HT1080 (cell line): Measurements from ENCODE around the gene LAMTOR4. TPM values are rescaled to one million over a fixed set of nuclear protein-coding genes. Genes with fewer than 3 reads are reported as not detected.

Experiments used
- DNase-seq: peaks from one replicate; pipeline ENCODE4 v3.0.0-alpha.2; 2015; ENCODE audit warnings: low read depth
- polyA plus RNA-seq, 2 experiments: library from polyadenylated mRNA; depleted of rRNA; stranded (reverse); fragments of >200 nt; gene quantifications; 2 replicates each; pipeline ENCODE4 v1.2.3, GENCODE V29; 2015
- total RNA-seq: library from RNA; depleted of rRNA; stranded (reverse); fragments of >200 nt; shearing (Covaris generic); gene quantifications from 2 replicates; pipeline ENCODE4 v1.2.3, GENCODE V29; 2014; rRNA removed

The LAMTOR4 gene
- 88.0 and 156 TPM in 2 replicates for total RNA-seq
- polyA plus RNA-seq (2015; cell fraction: cytosol; rRNA removed), result 103 and 108 TPM in 2 replicates
- polyA plus RNA-seq (2015; cell fraction: nucleus; rRNA removed), result 41.9 and 53.6 TPM in 2 replicates

- DNase-seq, result peak; percentile 99
Measured at GRCh38 chr7:100148559-100149328, at the start of gene LAMTOR4. Gene LAMTOR4, plus strand, starts transcription at chr7:100148918. Its CDS starts 55 bp downstream, at chr7:100148973.

DNA sequence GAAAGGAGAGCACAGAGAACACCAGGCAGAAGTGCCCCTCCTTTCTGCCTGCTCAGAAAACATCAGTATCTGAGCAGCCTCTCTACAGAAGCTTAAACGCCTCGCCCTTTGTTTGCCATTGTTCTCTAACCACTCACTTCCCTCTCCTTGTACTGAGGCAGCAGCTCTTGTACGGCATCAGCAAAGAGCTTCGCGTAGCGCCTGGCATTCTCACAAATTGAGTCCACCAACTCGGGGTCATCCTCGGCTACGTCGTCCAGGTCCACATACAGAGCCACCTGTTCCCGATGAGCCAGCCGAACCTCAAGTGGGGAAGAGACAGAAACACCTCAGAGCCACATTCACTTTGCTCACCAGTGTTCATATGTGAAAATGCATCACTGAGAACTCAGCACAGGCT is 49.3 kb upstream of the LAMTOR4 start:
- no peak for DNase-seq

DNA sequence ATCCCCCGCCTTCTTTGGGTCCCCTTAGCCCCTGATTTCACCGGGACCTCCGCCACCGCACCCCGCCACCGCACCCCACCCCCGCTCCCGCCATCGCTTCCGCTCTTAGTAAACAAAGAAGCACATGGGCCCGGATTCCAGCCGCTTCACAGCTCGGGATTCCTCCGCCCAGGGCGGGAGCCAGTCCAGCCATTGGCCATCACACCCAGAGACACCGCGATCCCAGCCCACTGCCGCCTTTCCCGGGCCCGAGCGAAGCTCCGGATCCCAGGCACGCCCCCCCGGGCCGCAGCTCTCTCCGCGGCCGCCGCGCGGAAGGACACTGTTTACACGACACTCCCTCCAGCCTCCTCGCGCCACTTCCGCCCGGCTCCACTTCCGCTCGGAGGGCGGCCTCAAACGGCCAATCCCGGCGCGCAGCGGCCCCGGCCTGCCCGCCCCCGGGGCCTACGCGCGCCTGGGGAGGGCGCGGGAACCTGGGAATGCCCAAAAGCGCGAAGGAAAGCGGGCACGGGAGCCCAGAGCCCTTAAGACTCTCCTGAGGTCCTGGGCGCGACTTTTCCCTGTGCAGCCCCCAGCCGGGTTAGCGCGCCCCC is 48.2 kb upstream of the LAMTOR4 start:
- DNase-seq, result peak; percentile 94

DNA sequence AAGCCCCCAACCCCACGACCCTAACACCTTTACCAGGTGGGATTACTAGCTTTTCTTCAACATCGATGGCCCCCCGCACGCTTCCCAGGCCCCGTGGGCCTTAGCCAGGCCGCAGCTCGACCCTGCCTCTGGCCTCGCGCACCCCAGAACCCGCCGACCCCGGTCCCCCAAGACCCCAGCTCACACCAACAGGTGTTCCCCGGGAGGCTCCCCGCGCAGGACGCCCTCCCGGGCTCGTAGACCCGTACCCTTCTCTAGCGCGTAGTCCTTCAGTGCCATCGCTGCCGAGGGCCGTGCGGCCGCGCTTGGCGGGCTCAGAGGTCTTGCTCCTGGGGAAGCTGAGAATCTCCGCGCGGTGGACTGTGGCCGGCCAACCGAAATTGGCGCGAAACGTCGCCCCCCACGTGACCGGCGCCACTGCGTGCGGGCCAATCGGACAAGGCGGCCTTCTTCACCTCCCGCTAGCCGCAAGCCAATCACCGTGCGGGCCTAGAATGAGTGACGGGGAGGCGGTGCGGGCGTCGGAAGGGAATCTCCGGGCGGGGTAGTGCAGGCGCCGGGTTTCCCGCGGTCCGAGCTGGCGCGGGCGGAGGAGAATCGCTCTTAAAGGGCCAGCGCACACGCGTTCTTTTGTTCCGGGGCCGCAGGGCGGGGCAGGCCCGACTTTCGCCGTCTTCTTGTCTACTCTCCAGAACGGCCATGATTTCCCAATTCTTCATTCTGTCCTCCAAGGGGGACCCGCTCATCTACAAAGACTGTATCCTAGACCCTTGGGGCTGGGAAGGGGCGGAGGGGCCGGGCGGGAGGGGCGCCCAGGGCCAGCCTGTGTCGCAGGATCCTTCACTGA is 47.5 kb upstream of the LAMTOR4 start, which contains the start of the genes AP4M1 and MCM7:
TSS of gene AP4M1 (plus strand) at position 628 of the 847 bp plus-strand sequence. CDS start at position 700, 72 bp downstream.
TSS of gene MCM7 (minus strand) at position 382 of the 847 bp plus-strand sequence. CDS start at position 279, 103 bp downstream.
- DNase-seq, result peak; percentile 99

DNA sequence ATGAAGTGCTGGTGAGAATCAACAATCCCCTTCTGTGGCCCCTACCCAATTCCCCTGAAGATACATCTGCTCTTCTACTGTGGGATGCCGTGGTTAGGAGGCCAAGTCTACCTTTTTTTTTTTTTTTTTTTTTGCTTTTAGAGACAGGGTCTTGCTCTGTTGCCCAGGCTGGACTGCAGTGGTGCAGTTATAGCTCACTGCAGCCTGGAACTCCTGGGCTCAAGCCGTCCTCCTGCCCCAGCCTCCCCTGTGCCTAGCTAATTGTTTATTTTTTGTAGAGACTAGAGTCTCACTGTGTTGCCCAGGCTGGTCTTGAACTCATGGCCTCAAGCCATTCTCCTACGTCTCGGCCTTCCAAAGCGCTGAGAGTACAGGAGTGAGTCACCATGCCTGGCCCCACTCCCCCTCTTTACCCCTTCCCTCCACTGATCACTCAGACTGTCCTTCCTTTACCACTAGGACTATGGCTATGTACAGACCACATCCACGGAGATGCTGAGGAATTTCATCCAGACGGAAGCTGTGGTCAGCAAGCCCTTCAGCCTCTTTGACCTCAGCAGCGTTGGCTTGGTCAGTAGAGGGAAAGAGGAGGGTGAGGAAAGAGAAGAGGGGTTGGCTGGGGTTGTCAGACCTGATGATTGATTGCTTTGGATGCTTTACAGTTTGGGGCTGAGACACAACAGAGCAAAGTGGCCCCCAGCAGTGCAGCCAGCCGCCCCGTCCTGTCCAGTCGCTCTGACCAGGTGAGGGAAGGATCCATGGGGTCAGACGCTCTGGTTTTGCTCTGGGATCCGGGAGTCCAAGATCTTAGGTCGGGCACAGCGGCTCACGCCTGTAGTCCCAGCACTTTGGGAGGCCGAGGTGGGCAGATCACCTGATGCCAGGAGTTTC is 45.5 kb upstream of the LAMTOR4 start:
- DNase-seq, result peak; percentile 89

DNA sequence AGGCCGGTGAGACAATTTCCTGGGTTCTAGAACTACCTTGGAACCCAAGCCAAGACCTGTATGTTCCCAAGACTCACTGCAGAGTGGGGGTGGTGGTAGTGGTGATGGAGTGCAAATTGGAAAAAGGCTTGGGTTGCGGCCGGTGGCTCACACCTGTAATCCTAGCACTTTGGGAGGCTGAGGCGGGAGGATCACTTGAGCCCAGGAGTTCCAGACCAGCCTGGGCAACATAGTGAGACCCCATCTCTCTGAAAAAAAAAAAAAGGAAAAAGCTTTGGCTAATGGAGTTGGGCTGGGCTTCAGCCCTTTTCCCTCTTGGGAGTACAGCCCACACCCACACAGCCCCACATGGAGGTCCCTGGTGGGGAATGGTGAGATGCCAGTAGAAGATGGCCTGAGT is 43.2 kb upstream of the LAMTOR4 start:
- no peak for DNase-seq

DNA sequence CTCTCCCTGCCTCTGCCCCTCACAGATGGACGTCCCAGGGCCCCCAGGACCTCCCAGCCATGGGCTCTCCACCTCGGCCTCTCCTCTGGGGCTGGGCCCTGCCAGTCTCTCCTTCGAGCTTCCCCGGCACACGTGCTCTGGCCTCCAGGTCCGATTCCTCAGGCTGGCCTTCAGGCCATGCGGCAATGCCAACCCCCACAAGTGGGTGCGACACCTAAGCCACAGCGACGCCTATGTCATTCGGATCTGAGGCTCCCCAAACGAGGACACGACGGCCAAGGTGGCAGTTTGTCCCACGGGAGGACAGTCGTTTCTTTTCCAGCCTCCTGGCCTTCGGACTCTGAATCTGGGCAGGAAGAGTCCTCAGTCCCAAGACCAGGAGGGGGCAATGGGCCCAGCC is 42.1 kb upstream of the LAMTOR4 start:
- DNase-seq, result no peak

DNA sequence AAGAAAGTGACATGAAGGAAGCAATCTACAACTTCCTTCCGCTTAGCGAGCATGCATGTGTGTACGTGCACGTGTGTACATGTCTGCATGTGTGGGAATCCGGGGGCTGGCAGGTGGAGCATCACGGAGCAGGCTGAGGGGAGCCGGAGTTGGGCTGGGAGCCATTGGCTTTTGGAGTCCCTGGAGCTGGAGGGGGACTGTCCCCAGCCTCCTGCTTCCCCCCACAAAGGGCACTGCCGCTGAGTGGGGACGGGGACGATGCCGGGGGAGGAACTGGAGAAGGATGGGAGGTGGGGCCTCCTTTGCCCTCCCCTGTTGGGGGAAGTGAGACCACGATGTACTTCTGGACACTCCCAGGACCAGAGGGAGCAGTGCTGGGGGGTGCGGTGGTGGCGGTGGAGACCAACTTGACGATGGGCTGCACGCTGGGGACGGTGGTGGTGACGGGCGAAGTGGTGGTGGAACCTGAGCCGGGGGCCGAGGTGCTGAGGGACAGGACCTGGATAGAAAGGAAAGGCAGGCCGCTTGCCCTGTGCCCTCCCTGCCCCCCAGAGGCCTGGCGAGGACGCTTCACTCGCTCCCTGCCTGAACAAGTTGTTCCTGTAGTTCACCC is 41.5 kb upstream of the LAMTOR4 start:
- no peak for DNase-seq

- DNase-seq, result no peak
Measured at GRCh38 chr7:100107890-100108289, 40.8 kb upstream of the LAMTOR4 start.

DNA sequence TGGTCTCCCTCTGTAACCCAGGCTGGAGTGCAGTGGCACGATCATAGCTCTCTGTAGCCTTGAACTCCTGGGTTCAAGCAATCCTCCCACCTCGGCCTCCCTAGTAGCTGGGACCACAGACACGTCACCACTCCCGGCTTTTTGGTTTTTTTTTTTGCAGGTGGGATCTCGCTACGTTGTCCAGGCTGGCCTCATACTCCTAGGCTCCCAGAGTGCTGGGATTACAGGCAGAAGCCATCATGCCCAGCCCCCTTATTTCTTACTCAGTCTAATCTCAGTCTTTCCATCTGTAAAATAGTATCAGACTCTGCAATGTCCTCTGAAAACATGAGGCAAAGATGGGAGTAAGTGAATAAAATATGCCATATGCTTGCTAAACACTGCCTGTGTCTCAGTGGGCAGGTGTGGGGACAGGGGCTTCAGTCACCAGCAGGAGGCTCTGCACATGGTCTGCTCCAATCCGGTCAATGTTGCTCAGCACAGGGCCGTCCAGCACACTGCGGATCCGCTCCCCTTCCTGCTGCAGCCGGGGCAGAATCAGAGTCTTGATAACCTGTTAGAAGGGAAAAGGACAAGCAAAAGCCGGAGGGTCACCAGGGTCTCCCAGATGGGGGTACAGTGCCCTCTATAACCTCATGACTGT is 39.1 kb upstream of the LAMTOR4 start:
- no peak for DNase-seq

DNA sequence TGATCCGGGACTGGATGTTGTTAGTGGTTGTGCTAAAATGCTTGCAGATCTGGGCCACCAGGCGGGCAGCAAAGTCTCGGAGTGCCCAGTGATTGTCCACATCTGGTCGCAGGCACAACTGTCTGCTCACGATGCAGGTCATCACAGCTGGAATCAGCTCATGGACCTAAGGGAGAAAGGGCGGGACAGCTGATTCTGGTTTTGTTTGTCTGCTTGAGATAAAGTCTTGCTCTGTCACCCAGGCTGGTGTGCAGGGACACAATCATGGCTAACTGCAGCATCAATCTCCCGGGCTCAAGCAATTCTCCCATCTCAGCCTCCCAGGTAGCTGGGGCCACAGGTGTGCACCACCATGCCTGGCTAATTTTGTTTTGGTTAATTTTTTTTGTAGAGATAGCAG is 37.6 kb upstream of the LAMTOR4 start:
- no peak for DNase-seq

GRCh38 chr7:100111914-100112313 is 36.8 kb upstream of the LAMTOR4 start:
- no peak for DNase-seq

GRCh38 chr7:100115026-100115425 is 33.7 kb upstream of the LAMTOR4 start:
- DNase-seq, result no peak

DNA sequence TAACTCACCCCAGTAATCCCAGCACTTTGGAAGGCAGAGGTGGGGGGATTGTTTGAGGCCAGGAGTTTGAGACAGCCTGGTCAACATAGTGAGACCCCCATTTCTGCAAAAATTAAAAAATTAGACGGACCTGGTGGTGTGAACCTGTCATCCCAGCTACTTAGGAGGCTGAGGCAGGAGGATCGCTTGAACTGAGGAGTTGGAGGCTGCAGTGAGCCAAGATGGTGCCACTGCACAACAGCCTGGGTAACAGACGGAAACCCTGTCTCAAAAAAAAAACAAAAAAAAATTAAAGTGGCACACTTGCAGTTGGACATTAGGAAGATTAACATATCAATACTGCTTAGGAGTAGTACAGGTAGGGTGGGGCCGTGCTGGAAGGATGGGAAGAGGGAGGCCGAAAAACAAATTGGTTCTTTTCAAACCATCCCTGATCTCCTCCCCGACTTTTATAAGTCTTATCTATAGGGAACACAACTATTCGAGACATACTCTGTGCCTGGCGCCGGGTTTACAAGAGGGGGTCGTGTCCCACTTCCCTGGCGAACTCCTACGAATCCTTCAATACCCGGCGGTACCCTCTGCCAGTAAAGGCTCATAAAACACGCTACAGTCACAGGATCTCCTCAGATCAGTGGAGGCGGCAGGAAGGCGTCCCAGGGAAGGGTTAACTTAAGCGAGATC is 30.2 kb upstream of the LAMTOR4 start:
- no peak for DNase-seq

- peak; percentile 91 for DNase-seq
Measured at GRCh38 chr7:100119072-100119969, 29.4 kb upstream of the LAMTOR4 start, which contains the start of the genes CNPY4 and TAF6. Gene CNPY4, plus strand, starts transcription at chr7:100119634. Its CDS starts 111 bp downstream, at chr7:100119745. Gene TAF6, minus strand, starts transcription at chr7:100119358. Its CDS starts 5,149 bp downstream, at chr7:100114209.

DNA sequence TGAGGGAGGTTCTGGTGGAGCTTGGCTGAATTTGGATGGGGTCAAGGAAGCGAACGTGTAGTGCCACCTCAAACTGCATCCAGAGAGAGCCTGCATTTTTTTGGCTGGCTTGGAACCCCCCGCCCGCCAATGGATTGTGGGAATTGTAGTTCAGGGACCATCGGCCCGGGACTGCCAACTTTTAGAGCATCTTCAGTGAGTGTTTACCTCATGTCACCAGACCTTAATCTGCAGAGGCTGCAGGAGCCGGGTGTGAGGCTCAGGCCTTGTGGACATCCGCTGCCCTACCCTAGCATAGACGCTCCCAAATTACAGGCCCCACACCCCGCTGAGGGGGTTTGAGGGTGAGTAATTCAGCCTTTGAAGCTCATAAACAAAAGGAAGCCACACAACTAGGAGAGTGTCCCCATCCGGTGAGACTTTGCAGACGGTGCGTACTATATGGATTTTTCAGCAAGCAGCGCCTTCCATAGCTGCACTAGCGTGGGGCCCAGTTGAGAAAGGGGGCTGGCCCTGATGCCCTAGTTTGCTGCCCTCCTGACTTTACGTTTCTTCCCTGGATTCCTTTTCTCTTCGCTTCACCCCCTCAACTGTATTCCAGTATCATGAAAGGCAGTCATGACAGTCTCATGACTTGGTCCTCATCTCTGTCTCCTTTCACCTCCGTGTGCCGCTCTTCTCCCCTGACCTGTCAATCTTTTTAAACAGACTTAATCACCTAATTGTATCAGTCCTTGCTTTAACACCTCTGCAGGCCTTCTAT is 28.6 kb upstream of the LAMTOR4 start:
- peak; percentile 75 for DNase-seq

DNA sequence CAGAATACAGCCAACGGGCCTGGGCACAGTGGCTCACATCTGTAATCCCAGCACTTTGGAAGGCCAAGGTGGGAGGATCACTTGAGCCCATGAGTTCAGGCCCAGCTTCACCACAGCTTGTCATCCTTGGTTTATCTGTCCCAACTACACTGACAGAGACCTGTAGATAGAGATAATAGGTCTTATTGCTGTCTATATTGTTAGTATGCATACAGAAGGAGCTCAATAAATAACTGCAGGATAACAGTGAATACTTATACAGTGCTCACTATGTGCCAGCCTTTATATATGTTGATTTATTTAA is 28.0 kb upstream of the LAMTOR4 start:
- no peak for DNase-seq
